Sigmoid colon (tissue), 7 donors: ENCODE results near the gene B4GALT3. TPM values are rescaled to one million over a fixed set of nuclear protein-coding genes. Genes with fewer than 3 reads are reported as not detected.

Experiments used
- DNase-seq: peaks from one replicate; pipeline ENCODE4 v3.0.0-alpha.2; 2019
- H3K27ac ChIP-seq, 4 donors: fragments of 200-600 bp; sonication (generic); one replicate each; pipeline ENCODE4 v1.5.1; 2016 to 2019; ENCODE audit warnings: mild to moderate bottlenecking in 1 of 4
- H3K27me3 ChIP-seq, 3 donors: fragments of 200-600 bp; sonication (generic); one replicate each; pipeline ENCODE4 v1.5.1; 2019; ENCODE audit warnings: mild to moderate bottlenecking in 1 of 3
- H3K36me3 ChIP-seq, 4 donors: fragments of 200-600 bp; sonication (generic); one replicate each; pipeline ENCODE4 v1.5.1; 2016 to 2019
- H3K4me1 ChIP-seq, 4 donors: fragments of 200-600 bp; sonication (generic); one replicate each; pipeline ENCODE4 v1.5.1; 2017 to 2019
- H3K4me3 ChIP-seq, 4 donors: fragments of 200-600 bp; sonication (generic); one replicate each; pipeline ENCODE4 v1.5.1; 2017 to 2019; ENCODE audit warnings: mild to moderate bottlenecking in 2 of 4, moderate library complexity in 1 of 4
- H3K9me3 ChIP-seq, 4 donors: fragments of 200-600 bp in 3 of 4; sonication (generic) in 3 of 4; one replicate each; pipeline versions ENCODE4 v1.5.1 to v1.6.1; 2013 to 2019
- CTCF ChIP-seq, 4 experiments: fragments of 450-650 bp in 3 of 4; fragments of 200-600 bp in 1 of 4; IDR thresholded peaks; one replicate each; pipeline ENCODE4 v1.5.1; 2016 to 2019; ENCODE audit warnings: antibody characterized with exemption in 4 of 4, mild to moderate bottlenecking in 3 of 4, moderate library complexity in 2 of 4
- EP300 ChIP-seq, 4 donors: sonication (generic); formaldehyde crosslinking; IDR thresholded peaks; one replicate each; pipeline ENCODE4 v1.6.1; 2017; ENCODE audit warnings: antibody characterized with exemption in 4 of 4
- POLR2A ChIP-seq, 2 donors: fragments of 450-650 bp; IDR thresholded peaks; one replicate each; pipeline ENCODE4 v1.6.1; 2016; ENCODE audit warnings: antibody characterized with exemption in 2 of 2, mild to moderate bottlenecking in 2 of 2, moderate library complexity in 2 of 2
- POLR2AphosphoS5 ChIP-seq, 4 donors: sonication (generic); formaldehyde crosslinking; IDR thresholded peaks; one replicate each; pipeline ENCODE4 v1.6.1; 2017; ENCODE audit warnings: antibody characterized with exemption in 4 of 4
- WGBS, 2 donors: extraction: QIAGEN DNeasy Blood & Tissue Kit; methylation state at CpG; one replicate each; pipeline ENCODE4 v1.1.7; 2013; 5-methylcytosine and 5-hydroxymethylcytosine counted together
- intact Hi-C: fragments of 100-400 bp; cut with DNase I; formaldehyde crosslinking; loops from one replicate; pipeline ENCODE4 v1.15.1; 2023
- polyA plus RNA-seq, 3 donors: library from polyadenylated mRNA; stranded (reverse); fragments of 200-250 nt; gene quantifications; one replicate each; pipeline ENCODE4 v1.2.3, GENCODE V29; 2013
- total RNA-seq, 4 donors: library from RNA; depleted of rRNA; stranded (reverse); fragments of >200 nt; gene quantifications; one replicate each; pipeline ENCODE4 v1.1.0, GENCODE V29; 2016
- donor health status: healthy with polysubstance abuse.
- donor health status: Bipolar disorder and iron deficiency.
- donor health status: healthy.

Gene B4GALT3
- total and polyA plus RNA-seq, 7 donors, result 10.7 to 33.4 (median 16.8) TPM

- Histone ChIP-seq H3K4me1 (peaks cover 0 to 38% (median 24%) of the 10 kb centered on the region in 4 donors), H3K27me3 (no peaks in the 10 kb centered on the region), H3K9me3 (no peaks in the 10 kb centered on the region), H3K27ac (no peak overlapping the region), H3K4me3 (no peak overlapping the region), H3K36me3 (peaks cover 28 to 61% (median 35%) of the 10 kb centered on the region in 4 donors)
- WGBS, 2 donors, result 96 to 97% methylated on average over 11 of the region's 11 CpGs
- no peak for DNase-seq
- TF ChIP-seq POLR2AphosphoS5 (IDR thresholded peaks at IDR 0.05) (no peak), EP300 (IDR thresholded peaks at IDR 0.05) (no peak), CTCF (IDR thresholded peaks at IDR 0.05) (no peak), POLR2A (IDR thresholded peaks at IDR 0.05) (no peak)
- intact Hi-C loops, result no loop called here
These were observed 2.4 kb downstream of the B4GALT3 start for GRCh38 chr1:161174911-161175310.

GRCh38 chr1:161173711-161174110, 3.6 kb downstream of the B4GALT3 start:
- no peak for DNase-seq
- intact Hi-C loops, result no loop called here
- no peak for TF ChIP-seq POLR2A (IDR thresholded peaks at IDR 0.05)
- TF ChIP-seq CTCF (IDR thresholded peaks at IDR 0.05), result no peak
- TF ChIP-seq POLR2AphosphoS5 (IDR thresholded peaks at IDR 0.05), result no peak
- TF ChIP-seq EP300 (IDR thresholded peaks at IDR 0.05), result no peak
- Histone ChIP-seq H3K4me1 (peaks cover 0 to 38% (median 24%) of the 10 kb centered on the region in 4 donors), H3K27ac (peak overlapping the region in 3 of 4 donors; percentile 33 to 51 (median 51)), H3K27me3 (no peaks in the 10 kb centered on the region), H3K36me3 (peaks cover 28 to 73% (median 39%) of the 10 kb centered on the region in 4 donors), H3K4me3 (no peak overlapping the region), H3K9me3 (no peaks in the 10 kb centered on the region)
- 94 to 95% methylated on average over 11 of the region's 11 CpGs for WGBS, 2 donors

GRCh38 chr1:161172776-161173376, 4.4 kb downstream of the B4GALT3 start:
- H3K27me3 ChIP-seq, result no peaks in the 10 kb centered on the region
- no peak for DNase-seq
- H3K36me3 ChIP-seq, result peaks cover 28 to 76% (median 39%) of the 10 kb centered on the region in 4 donors
- 63 to 65% methylated on average over 4 of the region's 4 CpGs for WGBS, 2 donors
- H3K27ac ChIP-seq, result peak overlapping the region in 3 of 4 donors; percentile 33 to 51 (median 51)
- H3K4me1 ChIP-seq, result peaks cover 0 to 40% (median 25%) of the 10 kb centered on the region in 4 donors
- intact Hi-C loops, result no loop called here
- TF ChIP-seq POLR2AphosphoS5 (IDR thresholded peaks at IDR 0.05), result peak in 1 of 4 donors; percentile 25
- no peak for TF ChIP-seq CTCF (IDR thresholded peaks at IDR 0.05)
- no peak overlapping the region for H3K4me3 ChIP-seq
- no peaks in the 10 kb centered on the region for H3K9me3 ChIP-seq

GRCh38 chr1:161172349-161172748, 5.0 kb downstream of the B4GALT3 start:
- H3K4me3 ChIP-seq, result no peak overlapping the region
- intact Hi-C loops, result no loop called here
- H3K36me3 ChIP-seq, result peaks cover 28 to 76% (median 39%) of the 10 kb centered on the region in 4 donors
- WGBS, 2 donors, result 84 to 91% methylated on average over 1 of the region's 1 CpG
- H3K27ac ChIP-seq, result peak overlapping the region in 3 of 4 donors; percentile 33 to 51 (median 51)
- DNase-seq, result no peak
- no peaks in the 10 kb centered on the region for H3K27me3 ChIP-seq
- H3K4me1 ChIP-seq, result peaks cover 0 to 41% (median 28%) of the 10 kb centered on the region in 4 donors
- no peaks in the 10 kb centered on the region for H3K9me3 ChIP-seq
- TF ChIP-seq POLR2A (IDR thresholded peaks at IDR 0.05) (no peak), EP300 (IDR thresholded peaks at IDR 0.05) (no peak), CTCF (IDR thresholded peaks at IDR 0.05) (no peak), POLR2AphosphoS5 (IDR thresholded peaks at IDR 0.05) (no peak)
